Kidney epithelial cell (primary cell): Measurements from ENCODE around the gene KRABD2.
"Not testable (repeated sequence)": the region's sequence is repeated elsewhere in the genome, so short reads cannot be mapped to it uniquely, and the experiment has no call there.

Source experiments
- DNase-seq: peaks from one replicate; pipeline ENCODE4 v3.0.0-alpha.2; 2010; ENCODE audit warnings: low read depth
- H3K27me3 ChIP-seq: 2 replicates; pipeline ENCODE4 v1.6.0; 2011; ENCODE audit warnings: low read length; ENCODE audit not compliant: control insufficient read depth, insufficient read depth
- H3K36me3 ChIP-seq: 2 replicates; pipeline ENCODE4 v1.5.1; 2011; ENCODE audit warnings: low read length; ENCODE audit not compliant: control insufficient read depth, insufficient read depth
- H3K4me3 ChIP-seq: 2 replicates; pipeline ENCODE4 v1.5.1; 2011; ENCODE audit warnings: low read depth, mild to moderate bottlenecking, control low read depth, low read length
- CTCF ChIP-seq: IDR thresholded peaks from 2 replicates; pipeline ENCODE4 v1.5.1; 2011; ENCODE audit warnings: mild to moderate bottlenecking, moderate library complexity, low read length, control low read depth, inconsistent platforms; ENCODE audit not compliant: insufficient read depth, poor library complexity, severe bottlenecking

Gene KRABD2

GRCh38 chr17:8350339-8350738, 26.2 kb downstream of the KRABD2 start:
- no peak overlapping the region for H3K4me3 ChIP-seq
- DNase-seq: no peak
- TF ChIP-seq CTCF: no peak
- H3K36me3 ChIP-seq: no peaks in the 10 kb centered on the region
- H3K27me3 ChIP-seq: peaks cover 14% of the 10 kb centered on the region

GRCh38 chr17:8347001-8347400, 29.5 kb downstream of the KRABD2 start:
- not testable (repeated sequence) for H3K36me3 ChIP-seq, DNase-seq, H3K4me3 ChIP-seq
- peaks cover 15% of the 10 kb centered on the region for H3K27me3 ChIP-seq

- no peaks in the 10 kb centered on the region for H3K36me3 ChIP-seq
- no peak for TF ChIP-seq CTCF
- no peak for DNase-seq
Measured at GRCh38 chr17:8345951-8346665, 30.4 kb downstream of the KRABD2 start.

GRCh38 chr17:8345052-8345690, 31.3 kb downstream of the KRABD2 start:
- peaks cover 15% of the 10 kb centered on the region for H3K27me3 ChIP-seq
- H3K4me3 ChIP-seq: no peak overlapping the region
- TF ChIP-seq CTCF: no peak
- DNase-seq: no peak
- no peaks in the 10 kb centered on the region for H3K36me3 ChIP-seq

More at GRCh38 chr17:8345951-8346665, 30.4 kb downstream of the KRABD2 start:
- Histone ChIP-seq H3K27me3 (peaks cover 15% of the 10 kb centered on the region), H3K4me3 (no peak overlapping the region)

GRCh38 chr17:8341456-8341855, 35.0 kb downstream of the KRABD2 start:
- no peak for TF ChIP-seq CTCF
- Histone ChIP-seq H3K27me3 (peaks cover 11% of the 10 kb centered on the region), H3K4me3 (no peak overlapping the region), H3K36me3 (no peaks in the 10 kb centered on the region)
- no peak for DNase-seq

GRCh38 chr17:8339540-8339939, 37.0 kb downstream of the KRABD2 start, which contains the start of gene ODF4:
ODF4 (plus strand) TSS chr17:8339840; CDS start chr17:8340052, 212 bp downstream.
- DNase-seq: no peak
- no peaks in the 10 kb centered on the region for H3K27me3 ChIP-seq
- no peak for TF ChIP-seq CTCF
- no peaks in the 10 kb centered on the region for H3K36me3 ChIP-seq
- no peak within 1 kb of the TSS for H3K4me3 ChIP-seq
